Endodermal cell (in vitro differentiated cells): Measurements from ENCODE around the gene CEP170. TPM values are rescaled to one million over a fixed set of nuclear protein-coding genes. Genes with fewer than 3 reads are reported as not detected.
"Not testable (repeated sequence)": the region's sequence is repeated elsewhere in the genome, so short reads cannot be mapped to it uniquely, and the experiment has no call there.

ENCODE experiments used
- DNase-seq: peaks from one replicate; pipeline ENCODE4 v3.0.0-alpha.2; 2017
- H3K27ac ChIP-seq: 2 replicates; pipeline ENCODE4 v1.5.1; 2013; ENCODE audit warnings: mild to moderate bottlenecking, low read depth, low read length, moderate library complexity
- H3K27me3 ChIP-seq: 2 replicates; pipeline ENCODE4 v1.6.1; 2013; ENCODE audit warnings: mild to moderate bottlenecking, low read length, moderate library complexity; ENCODE audit not compliant: insufficient read depth, control insufficient read depth, poor library complexity, severe bottlenecking
- H3K36me3 ChIP-seq: 2 replicates; pipeline ENCODE4 v1.7.0; 2013; ENCODE audit warnings: mild to moderate bottlenecking, low read length, moderate library complexity; ENCODE audit not compliant: control insufficient read depth, insufficient read depth
- H3K4me1 ChIP-seq: one replicate; pipeline ENCODE4 v1.7.0; 2013; ENCODE audit warnings: low read length; ENCODE audit not compliant: control insufficient read depth, insufficient read depth
- H3K4me3 ChIP-seq: 2 replicates; pipeline ENCODE4 v1.5.1; 2013; ENCODE audit warnings: mild to moderate bottlenecking, low read length, moderate library complexity
- H3K9ac ChIP-seq: 2 replicates; pipeline ENCODE4 v1.6.1; 2013; ENCODE audit warnings: mild to moderate bottlenecking, low read length, moderate library complexity; ENCODE audit not compliant: poor library complexity, severe bottlenecking; ENCODE audit errors: extremely low read depth
- H3K9me3 ChIP-seq: 2 replicates; pipeline ENCODE4 v1.6.1; 2013; ENCODE audit warnings: mild to moderate bottlenecking, low read length, moderate library complexity; ENCODE audit not compliant: control insufficient read depth
- H3K27ac Mint-ChIP-seq: 2 replicates; pipeline ENCODE4 v1.8.0; 2020; ENCODE audit warnings: mixed read lengths
- H3K27me3 Mint-ChIP-seq: 2 replicates; pipeline ENCODE4 v1.8.0; 2021; ENCODE audit warnings: mild to moderate bottlenecking, mixed read lengths; ENCODE audit not compliant: insufficient read depth
- H3K36me3 Mint-ChIP-seq: 2 replicates; pipeline ENCODE4 v1.8.0; 2020; ENCODE audit warnings: low read depth, mixed read lengths
- H3K4me1 Mint-ChIP-seq: 2 replicates; pipeline ENCODE4 v1.8.0; 2020; ENCODE audit warnings: mixed read lengths
- H3K4me3 Mint-ChIP-seq: 2 replicates; pipeline ENCODE4 v1.8.0; 2020; ENCODE audit warnings: mild to moderate bottlenecking, moderate library complexity, mixed read lengths
- H3K9me3 Mint-ChIP-seq: 2 replicates; pipeline ENCODE4 v1.8.0; 2020; ENCODE audit warnings: mild to moderate bottlenecking, mixed read lengths
- WGBS, 2 experiments: methylation state at CpG; one replicate each; pipeline versions ENCODE4 v1.1.5 to v1.1.7; 2013; ENCODE audit warnings: missing lambda C conversion rate in 2 of 2, mixed read lengths in 1 of 2; ENCODE audit not compliant: insufficient coverage in 1 of 2, insufficient read length in 1 of 2; 5-methylcytosine and 5-hydroxymethylcytosine counted together
- total RNA-seq, 2 donors: library from RNA; stranded (reverse); fragmentation: NEBNext Ultra II Directional in 1 of 2; extraction: Animal tissue kit (Norgen Biotek cat#: 25700) in 1 of 2; gene quantifications; 2 replicates in 1 of 2; 3 replicates in 1 of 2; pipeline ENCODE4 v1.2.1, GENCODE V29; 2021
- TF ChIP-seq, protein P1 (sequence below): fragments of 200-600 bp; sonication (generic); conservative IDR thresholded peaks from 2 replicates; pipeline ENCODE4 v1.5.0; 2021; ENCODE audit warnings: antibody characterized with exemption, mild to moderate bottlenecking

The CEP170 gene
- total RNA-seq, 2 donors from 2014 or later, result 85.7 to 99.8 TPM

DNA sequence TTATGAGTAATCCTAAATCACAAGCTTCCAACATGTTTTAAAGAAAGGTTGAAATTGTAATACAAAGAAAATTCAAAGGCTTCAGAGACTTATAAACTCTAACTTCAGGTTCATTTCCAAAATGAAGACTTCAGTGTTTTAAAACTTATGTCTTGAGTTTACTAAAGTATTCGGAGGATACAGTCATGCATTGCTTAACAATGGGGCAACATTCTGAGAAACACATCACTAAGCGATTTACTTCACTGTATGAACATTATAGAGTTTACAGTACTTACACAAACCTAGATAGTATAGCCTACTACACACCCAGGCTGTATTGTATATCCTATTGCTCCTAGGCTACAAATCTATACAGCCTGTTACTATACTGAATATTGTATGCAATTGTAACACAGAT is 38.3 kb downstream of the CEP170 start:
- H3K9ac ChIP-seq, result no peak overlapping the region
- H3K4me1 Mint-ChIP-seq, result peaks cover 6% of the 10 kb centered on the region
- 94 to 100% methylated on average over 2 of the region's 2 CpGs for WGBS, 2 experiments
- no peak overlapping the region for H3K4me3 Mint-ChIP-seq
- H3K27ac Mint-ChIP-seq, result no peak overlapping the region
- H3K9me3 ChIP-seq, result peaks cover 19% of the 10 kb centered on the region
- no peaks in the 10 kb centered on the region for H3K4me1 ChIP-seq
- no peak overlapping the region for H3K27ac ChIP-seq
- H3K27me3 Mint-ChIP-seq, result no peaks in the 10 kb centered on the region
- peaks cover 69% of the 10 kb centered on the region for H3K36me3 Mint-ChIP-seq
- H3K4me3 ChIP-seq, result no peak overlapping the region
- no peaks in the 10 kb centered on the region for H3K27me3 ChIP-seq
- TF ChIP-seq, protein P1, sequence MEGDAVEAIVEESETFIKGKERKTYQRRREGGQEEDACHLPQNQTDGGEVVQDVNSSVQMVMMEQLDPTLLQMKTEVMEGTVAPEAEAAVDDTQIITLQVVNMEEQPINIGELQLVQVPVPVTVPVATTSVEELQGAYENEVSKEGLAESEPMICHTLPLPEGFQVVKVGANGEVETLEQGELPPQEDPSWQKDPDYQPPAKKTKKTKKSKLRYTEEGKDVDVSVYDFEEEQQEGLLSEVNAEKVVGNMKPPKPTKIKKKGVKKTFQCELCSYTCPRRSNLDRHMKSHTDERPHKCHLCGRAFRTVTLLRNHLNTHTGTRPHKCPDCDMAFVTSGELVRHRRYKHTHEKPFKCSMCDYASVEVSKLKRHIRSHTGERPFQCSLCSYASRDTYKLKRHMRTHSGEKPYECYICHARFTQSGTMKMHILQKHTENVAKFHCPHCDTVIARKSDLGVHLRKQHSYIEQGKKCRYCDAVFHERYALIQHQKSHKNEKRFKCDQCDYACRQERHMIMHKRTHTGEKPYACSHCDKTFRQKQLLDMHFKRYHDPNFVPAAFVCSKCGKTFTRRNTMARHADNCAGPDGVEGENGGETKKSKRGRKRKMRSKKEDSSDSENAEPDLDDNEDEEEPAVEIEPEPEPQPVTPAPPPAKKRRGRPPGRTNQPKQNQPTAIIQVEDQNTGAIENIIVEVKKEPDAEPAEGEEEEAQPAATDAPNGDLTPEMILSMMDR, result no peak
- H3K9me3 Mint-ChIP-seq, result peaks cover 20% of the 10 kb centered on the region
- DNase-seq, result no peak
- H3K36me3 ChIP-seq, result peaks cover 65% of the 10 kb centered on the region

DNA sequence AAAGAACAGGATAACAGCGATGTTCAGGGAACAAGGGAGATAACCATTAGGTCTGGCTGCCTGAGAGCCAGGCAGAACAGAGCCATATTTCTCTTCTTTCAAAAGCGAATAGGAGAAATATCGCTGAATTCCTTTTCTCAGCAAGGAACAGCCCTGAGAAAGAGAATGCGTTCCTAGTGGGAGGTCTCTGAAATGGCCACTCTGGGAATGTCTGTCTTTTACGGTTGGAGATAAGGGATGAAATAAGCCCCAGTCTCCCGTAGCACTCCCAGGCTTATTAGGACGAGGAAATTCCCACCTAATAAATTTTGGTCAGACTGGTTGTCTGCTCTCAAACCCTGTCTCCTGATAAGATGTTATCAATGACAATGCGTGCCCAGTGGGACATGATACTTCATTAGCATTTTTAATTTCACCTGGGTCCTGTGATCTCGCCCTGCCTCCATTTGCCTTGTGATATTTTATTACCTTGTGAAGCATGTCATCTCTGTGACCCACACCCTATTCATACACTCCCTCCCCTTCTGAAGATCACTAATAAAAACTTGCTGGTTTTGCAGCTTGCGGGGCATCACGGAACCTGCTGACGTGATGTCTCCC is 39.7 kb downstream of the CEP170 start:
- WGBS, 2 experiments, result 81 to 83% methylated on average over 6 to 11 of the region's 12 CpGs
- DNase-seq, result peak; percentile 53
- Mint-ChIP-seq H3K9me3 (peaks cover 17% of the 10 kb centered on the region), H3K36me3 (peaks cover 55% of the 10 kb centered on the region)
- H3K27me3 ChIP-seq, H3K4me1 ChIP-seq, H3K9ac ChIP-seq, H3K27me3 Mint-ChIP-seq, H3K4me3 Mint-ChIP-seq, H3K4me3 ChIP-seq, H3K27ac Mint-ChIP-seq, H3K27ac ChIP-seq, H3K4me1 Mint-ChIP-seq: not testable (repeated sequence)
- Histone ChIP-seq H3K36me3 (peaks cover 52% of the 10 kb centered on the region), H3K9me3 (peaks cover 14% of the 10 kb centered on the region)

DNA sequence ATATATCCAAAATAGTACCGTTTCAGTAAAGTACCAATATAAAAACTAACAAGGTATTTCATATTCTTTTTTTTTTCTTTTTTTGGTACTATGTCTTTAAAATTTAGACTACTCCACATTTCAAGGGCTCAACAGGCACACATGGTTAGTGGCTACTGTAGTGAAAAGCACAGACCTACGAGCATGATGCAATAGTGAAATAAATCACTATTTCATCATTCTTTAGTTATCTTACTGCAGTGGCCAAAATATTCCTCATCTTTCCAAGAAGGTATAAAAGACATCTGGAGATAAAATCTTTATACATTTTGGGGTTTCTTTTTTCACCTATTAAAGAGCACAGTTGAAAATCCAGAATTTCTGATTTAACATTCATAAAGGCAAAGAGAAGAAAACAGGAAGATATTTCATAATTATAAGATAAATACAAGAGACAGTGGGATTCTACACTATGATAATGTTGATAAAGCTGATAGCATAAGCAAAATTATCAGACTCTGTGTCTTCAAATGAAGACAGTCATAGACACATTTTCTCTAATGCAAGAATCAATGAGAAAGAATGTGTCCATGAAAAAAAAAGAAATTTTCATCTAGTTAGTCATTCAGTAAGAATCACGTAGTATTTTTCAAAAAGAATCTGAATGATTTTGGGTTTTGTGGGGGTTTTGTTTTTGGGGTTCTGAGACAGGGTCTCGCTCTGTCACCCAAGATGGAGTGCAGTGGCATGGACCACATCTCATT is 41.9 kb downstream of the CEP170 start:
- no peak overlapping the region for H3K27ac Mint-ChIP-seq
- DNase-seq, result no peak
- TF ChIP-seq, protein P1, result no peak
- Histone ChIP-seq H3K4me1 (no peaks in the 10 kb centered on the region), H3K9me3 (peaks cover 14% of the 10 kb centered on the region), H3K27ac (no peak overlapping the region), H3K9ac (no peak overlapping the region), H3K4me3 (no peak overlapping the region), H3K27me3 (no peaks in the 10 kb centered on the region), H3K36me3 (peaks cover 32% of the 10 kb centered on the region)
- no peaks in the 10 kb centered on the region for H3K4me1 Mint-ChIP-seq
- WGBS, 2 experiments, result 94 to 95% methylated on average over 2 to 3 of the region's 4 CpGs
- peaks cover 41% of the 10 kb centered on the region for H3K36me3 Mint-ChIP-seq
- H3K9me3 Mint-ChIP-seq, result peaks cover 17% of the 10 kb centered on the region
- H3K27me3 Mint-ChIP-seq, result no peaks in the 10 kb centered on the region
- no peak overlapping the region for H3K4me3 Mint-ChIP-seq

DNA sequence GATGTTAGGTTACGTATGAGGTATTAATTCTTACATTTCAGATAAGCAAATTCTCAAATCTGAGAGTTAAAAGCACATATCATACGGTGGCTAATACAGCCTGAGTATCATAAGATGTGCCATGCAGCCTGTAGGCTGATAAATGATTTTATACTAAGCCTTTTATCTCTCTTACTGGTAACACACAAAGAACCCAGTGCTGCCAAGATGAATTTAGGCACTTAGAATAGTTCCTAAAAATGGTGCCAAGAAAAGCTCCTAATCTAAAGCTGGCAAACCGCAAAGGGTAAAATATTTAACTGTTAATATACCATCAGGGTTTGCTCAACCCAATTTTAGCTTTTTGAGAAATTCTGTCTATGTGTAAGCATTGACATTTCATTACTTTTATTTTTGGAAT is 43.1 kb downstream of the CEP170 start:
- H3K27me3 ChIP-seq, H3K27ac ChIP-seq, H3K4me1 ChIP-seq, H3K4me3 ChIP-seq, H3K27me3 Mint-ChIP-seq, H3K4me1 Mint-ChIP-seq, H3K4me3 Mint-ChIP-seq, H3K9ac ChIP-seq, DNase-seq, H3K27ac Mint-ChIP-seq: not testable (repeated sequence)
- H3K36me3 Mint-ChIP-seq, result peaks cover 37% of the 10 kb centered on the region
- Histone ChIP-seq H3K9me3 (peaks cover 14% of the 10 kb centered on the region), H3K36me3 (peaks cover 22% of the 10 kb centered on the region)
- 100% methylated on average over 1 to 2 of the region's 3 CpGs for WGBS, 2 experiments
- peaks cover 17% of the 10 kb centered on the region for H3K9me3 Mint-ChIP-seq

DNA sequence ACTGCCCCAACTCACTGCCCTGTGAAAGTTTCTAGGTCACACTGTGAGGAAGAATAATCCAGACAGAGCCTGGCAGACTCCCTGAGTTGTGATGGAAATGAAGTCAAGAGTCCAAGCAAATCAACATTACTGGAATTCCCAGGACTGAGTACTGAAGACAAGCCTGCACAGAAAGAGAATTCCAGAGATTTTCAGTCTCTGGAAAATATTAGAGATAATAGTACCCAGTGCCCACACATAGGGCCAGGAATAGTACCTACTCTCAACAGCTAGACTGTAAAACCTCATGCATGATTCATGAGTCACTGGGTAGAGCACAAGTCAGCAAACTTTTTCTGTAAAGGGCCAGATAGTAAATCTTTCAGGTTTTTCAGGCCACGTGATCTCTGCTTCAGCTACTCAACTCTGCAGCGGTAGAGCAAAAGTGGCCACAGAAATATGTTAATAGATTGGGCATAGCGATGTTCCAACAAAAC is 50.0 kb downstream of the CEP170 start:
- H3K4me3 ChIP-seq, H3K9ac ChIP-seq, H3K27ac Mint-ChIP-seq, H3K9me3 Mint-ChIP-seq, DNase-seq, H3K27me3 ChIP-seq, H3K36me3 ChIP-seq, H3K4me1 ChIP-seq, H3K9me3 ChIP-seq, H3K4me3 Mint-ChIP-seq, H3K4me1 Mint-ChIP-seq, H3K27me3 Mint-ChIP-seq: not testable (repeated sequence)
- H3K27ac ChIP-seq, result peak overlapping the region; percentile 41
- H3K36me3 Mint-ChIP-seq, result peaks cover 29% of the 10 kb centered on the region
- WGBS, 2 experiments, result 60 to 90% methylated on average over 1 to 3 of the region's 3 CpGs
